ENCODE measurements around the gene LIN7B. TPM values are rescaled to one million over a fixed set of nuclear protein-coding genes. Genes with fewer than 3 reads are reported as not detected.

LIN7B gene
- total and polyA plus RNA-seq, 2 of the 13 experiments (the other 11 are each of a cell fraction or from before 2014, with no cell fraction given), result 5.3 to 7.6 TPM

DNA sequence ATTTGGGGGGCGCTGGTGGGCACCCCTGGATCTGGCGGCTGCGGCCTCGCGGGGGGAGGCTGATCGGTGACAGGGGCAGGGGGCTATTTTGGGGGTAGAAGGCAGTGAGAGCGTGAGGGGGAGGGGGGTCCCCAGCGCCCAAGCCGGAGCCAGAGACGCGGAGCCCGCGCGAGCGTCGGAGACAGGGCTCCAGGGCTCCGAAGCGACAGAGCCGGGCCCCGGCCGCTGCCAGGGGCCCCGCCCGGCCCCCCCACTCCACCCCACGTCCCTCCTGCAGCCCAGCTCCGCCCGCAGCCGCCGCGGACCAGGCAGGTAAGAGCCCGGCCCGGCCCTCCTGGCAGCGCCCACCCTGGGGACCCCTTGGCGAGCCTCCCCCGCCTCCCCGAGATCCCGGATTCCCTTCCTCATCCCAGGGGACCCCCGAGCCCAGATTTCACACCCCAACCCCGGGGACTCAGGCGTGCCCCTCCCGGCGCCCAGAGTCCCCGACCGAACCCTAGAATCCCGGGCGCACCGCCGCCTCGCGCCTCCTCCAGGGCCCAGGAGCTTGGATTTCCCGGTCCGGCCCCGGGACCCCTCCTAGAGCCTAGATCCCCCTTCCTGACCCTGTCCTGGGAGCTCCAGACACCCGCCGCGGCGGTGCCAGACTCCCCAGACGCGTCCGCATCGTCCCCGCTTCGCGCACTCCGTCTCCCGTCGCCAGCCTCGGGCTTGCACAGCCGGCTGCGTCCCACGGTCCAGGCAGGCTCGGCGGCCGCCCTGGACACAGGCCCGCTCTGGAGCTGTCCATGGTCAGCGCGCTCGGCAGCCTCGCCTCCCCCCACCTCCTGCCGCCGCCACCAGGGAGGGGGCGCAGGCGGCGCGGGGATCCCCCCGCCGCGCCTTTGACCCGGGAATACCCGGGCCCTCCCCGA lies 5.5 kb downstream of the LIN7B start, which contains the start of gene PPFIA3 (continued):
- TF ChIP-seq, protein P1, sequence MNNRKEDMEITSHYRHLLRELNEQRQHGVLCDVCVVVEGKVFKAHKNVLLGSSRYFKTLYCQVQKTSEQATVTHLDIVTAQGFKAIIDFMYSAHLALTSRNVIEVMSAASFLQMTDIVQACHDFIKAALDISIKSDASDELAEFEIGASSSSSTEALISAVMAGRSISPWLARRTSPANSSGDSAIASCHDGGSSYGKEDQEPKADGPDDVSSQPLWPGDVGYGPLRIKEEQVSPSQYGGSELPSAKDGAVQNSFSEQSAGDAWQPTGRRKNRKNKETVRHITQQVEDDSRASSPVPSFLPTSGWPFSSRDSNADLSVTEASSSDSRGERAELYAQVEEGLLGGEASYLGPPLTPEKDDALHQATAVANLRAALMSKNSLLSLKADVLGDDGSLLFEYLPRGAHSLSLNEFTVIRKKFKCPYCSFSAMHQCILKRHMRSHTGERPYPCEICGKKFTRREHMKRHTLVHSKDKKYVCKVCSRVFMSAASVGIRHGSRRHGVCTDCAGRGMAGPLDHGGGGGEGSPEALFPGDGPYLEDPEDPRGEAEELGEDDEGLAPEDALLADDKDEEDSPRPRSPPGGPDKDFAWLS (CRISPR knock-in tag; IDR thresholded peaks at IDR 0.05; ENCODE audit: borderline replicate concordance), result no peak
- peak; percentile 80; the same call in 1 of the 2 replicates for TF ChIP-seq SIN3A (IDR thresholded peaks at IDR 0.05; ENCODE audit: borderline replicate concordance, low read depth, low read length)
- TF ChIP-seq, protein P2, sequence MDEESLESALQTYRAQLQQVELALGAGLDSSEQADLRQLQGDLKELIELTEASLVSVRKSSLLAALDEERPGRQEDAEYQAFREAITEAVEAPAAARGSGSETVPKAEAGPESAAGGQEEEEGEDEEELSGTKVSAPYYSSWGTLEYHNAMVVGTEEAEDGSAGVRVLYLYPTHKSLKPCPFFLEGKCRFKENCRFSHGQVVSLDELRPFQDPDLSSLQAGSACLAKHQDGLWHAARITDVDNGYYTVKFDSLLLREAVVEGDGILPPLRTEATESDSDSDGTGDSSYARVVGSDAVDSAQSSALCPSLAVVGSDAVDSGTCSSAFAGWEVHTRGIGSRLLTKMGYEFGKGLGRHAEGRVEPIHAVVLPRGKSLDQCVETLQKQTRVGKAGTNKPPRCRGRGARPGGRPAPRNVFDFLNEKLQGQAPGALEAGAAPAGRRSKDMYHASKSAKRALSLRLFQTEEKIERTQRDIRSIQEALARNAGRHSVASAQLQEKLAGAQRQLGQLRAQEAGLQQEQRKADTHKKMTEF (CRISPR knock-in tag; IDR thresholded peaks at IDR 0.05), result peak; percentile 79; the same call in 1 of the 2 replicates
- TF ChIP-seq, protein P3, sequence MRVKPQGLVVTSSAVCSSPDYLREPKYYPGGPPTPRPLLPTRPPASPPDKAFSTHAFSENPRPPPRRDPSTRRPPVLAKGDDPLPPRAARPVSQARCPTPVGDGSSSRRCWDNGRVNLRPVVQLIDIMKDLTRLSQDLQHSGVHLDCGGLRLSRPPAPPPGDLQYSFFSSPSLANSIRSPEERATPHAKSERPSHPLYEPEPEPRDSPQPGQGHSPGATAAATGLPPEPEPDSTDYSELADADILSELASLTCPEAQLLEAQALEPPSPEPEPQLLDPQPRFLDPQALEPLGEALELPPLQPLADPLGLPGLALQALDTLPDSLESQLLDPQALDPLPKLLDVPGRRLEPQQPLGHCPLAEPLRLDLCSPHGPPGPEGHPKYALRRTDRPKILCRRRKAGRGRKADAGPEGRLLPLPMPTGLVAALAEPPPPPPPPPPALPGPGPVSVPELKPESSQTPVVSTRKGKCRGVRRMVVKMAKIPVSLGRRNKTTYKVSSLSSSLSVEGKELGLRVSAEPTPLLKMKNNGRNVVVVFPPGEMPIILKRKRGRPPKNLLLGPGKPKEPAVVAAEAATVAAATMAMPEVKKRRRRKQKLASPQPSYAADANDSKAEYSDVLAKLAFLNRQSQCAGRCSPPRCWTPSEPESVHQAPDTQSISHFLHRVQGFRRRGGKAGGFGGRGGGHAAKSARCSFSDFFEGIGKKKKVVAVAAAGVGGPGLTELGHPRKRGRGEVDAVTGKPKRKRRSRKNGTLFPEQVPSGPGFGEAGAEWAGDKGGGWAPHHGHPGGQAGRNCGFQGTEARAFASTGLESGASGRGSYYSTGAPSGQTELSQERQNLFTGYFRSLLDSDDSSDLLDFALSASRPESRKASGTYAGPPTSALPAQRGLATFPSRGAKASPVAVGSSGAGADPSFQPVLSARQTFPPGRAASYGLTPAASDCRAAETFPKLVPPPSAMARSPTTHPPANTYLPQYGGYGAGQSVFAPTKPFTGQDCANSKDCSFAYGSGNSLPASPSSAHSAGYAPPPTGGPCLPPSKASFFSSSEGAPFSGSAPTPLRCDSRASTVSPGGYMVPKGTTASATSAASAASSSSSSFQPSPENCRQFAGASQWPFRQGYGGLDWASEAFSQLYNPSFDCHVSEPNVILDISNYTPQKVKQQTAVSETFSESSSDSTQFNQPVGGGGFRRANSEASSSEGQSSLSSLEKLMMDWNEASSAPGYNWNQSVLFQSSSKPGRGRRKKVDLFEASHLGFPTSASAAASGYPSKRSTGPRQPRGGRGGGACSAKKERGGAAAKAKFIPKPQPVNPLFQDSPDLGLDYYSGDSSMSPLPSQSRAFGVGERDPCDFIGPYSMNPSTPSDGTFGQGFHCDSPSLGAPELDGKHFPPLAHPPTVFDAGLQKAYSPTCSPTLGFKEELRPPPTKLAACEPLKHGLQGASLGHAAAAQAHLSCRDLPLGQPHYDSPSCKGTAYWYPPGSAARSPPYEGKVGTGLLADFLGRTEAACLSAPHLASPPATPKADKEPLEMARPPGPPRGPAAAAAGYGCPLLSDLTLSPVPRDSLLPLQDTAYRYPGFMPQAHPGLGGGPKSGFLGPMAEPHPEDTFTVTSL (CRISPR knock-in tag; IDR thresholded peaks at IDR 0.05; ENCODE audit: borderline replicate concordance), result no peak
- peak; percentile 83 for TF ChIP-seq ZNF788 (CRISPR knock-in tag; IDR thresholded peaks at IDR 0.05; ENCODE audit: borderline replicate concordance)
- no peak for TF ChIP-seq BHLHE40 (IDR thresholded peaks at IDR 0.05; ENCODE audit: low read length)
- TF ChIP-seq NR2F1 (CRISPR knock-in tag; IDR thresholded peaks at IDR 0.05), result no peak
- TF ChIP-seq SP5 (CRISPR knock-in tag; IDR thresholded peaks at IDR 0.05; ENCODE audit: borderline replicate concordance, low read depth), result no peak
- no peak for TF ChIP-seq PRPF4 (IDR thresholded peaks at IDR 0.05; ENCODE audit: low read depth, low read length, poor library complexity, severe bottlenecking)
- TF ChIP-seq, protein P4, sequence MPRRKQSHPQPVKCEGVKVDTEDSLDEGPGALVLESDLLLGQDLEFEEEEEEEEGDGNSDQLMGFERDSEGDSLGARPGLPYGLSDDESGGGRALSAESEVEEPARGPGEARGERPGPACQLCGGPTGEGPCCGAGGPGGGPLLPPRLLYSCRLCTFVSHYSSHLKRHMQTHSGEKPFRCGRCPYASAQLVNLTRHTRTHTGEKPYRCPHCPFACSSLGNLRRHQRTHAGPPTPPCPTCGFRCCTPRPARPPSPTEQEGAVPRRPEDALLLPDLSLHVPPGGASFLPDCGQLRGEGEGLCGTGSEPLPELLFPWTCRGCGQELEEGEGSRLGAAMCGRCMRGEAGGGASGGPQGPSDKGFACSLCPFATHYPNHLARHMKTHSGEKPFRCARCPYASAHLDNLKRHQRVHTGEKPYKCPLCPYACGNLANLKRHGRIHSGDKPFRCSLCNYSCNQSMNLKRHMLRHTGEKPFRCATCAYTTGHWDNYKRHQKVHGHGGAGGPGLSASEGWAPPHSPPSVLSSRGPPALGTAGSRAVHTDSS (CRISPR knock-in tag; conservative IDR thresholded peaks at IDR 0.05), result no peak; the same call in 1 of the 2 replicates
- TF ChIP-seq ZNF563 (CRISPR knock-in tag; IDR thresholded peaks at IDR 0.05), result peak; percentile 86
- TF ChIP-seq ZC3H4 (CRISPR knock-in tag; IDR thresholded peaks at IDR 0.05; ENCODE audit: borderline replicate concordance), result no peak
- TF ChIP-seq FOXM1 (CRISPR knock-in tag; IDR thresholded peaks at IDR 0.05), result no peak
- TF ChIP-seq TP53 (CRISPR knock-in tag; conservative IDR thresholded peaks at IDR 0.05), result no peak
- TF ChIP-seq HNF4G (IDR thresholded peaks at IDR 0.05; ENCODE audit: borderline replicate concordance, low read depth, low read length), result no peak
- no peak for TF ChIP-seq HNF4G (CRISPR knock-in tag; IDR thresholded peaks at IDR 0.05; ENCODE audit: borderline replicate concordance, low read depth)
- TF ChIP-seq JARID2 (CRISPR knock-in tag; IDR thresholded peaks at IDR 0.05; ENCODE audit: insufficient replicate concordance), result peak; percentile 27
- peak; percentile 74 for TF ChIP-seq THAP11 (CRISPR knock-in tag; IDR thresholded peaks at IDR 0.05)

Measured in HepG2 (cell line).